WERI-Rb-1 (cell line): ENCODE results near the gene SOCS7.

ENCODE experiments used
- DNase-seq: peaks from one replicate; pipeline ENCODE4 v3.0.0-alpha.2; 2020
- H3K27ac ChIP-seq: fragments of 250-450 bp; sonication (Bioruptor Pico); 2 replicates; pipeline ENCODE4 v1.5.1; 2020; ENCODE audit warnings: mild to moderate bottlenecking, moderate library complexity
- H3K27me3 ChIP-seq: fragments of 250-450 bp; sonication (Bioruptor Pico); 2 replicates; pipeline ENCODE4 v1.5.1; 2021; ENCODE audit warnings: mild to moderate bottlenecking, low read depth, moderate library complexity; ENCODE audit not compliant: insufficient read depth, severe bottlenecking
- H3K36me3 ChIP-seq: fragments of 250-450 bp; sonication (Bioruptor Pico); 2 replicates; pipeline ENCODE4 v1.5.1; 2020; ENCODE audit warnings: mild to moderate bottlenecking, moderate library complexity
- H3K4me3 ChIP-seq: 2 replicates; pipeline ENCODE4 v1.5.1; 2011; ENCODE audit warnings: low read depth, mild to moderate bottlenecking, control low read depth, low read length
- H3K9me3 ChIP-seq: fragments of 250-450 bp; sonication (Bioruptor Pico); 2 replicates; pipeline ENCODE4 v1.5.1; 2021; ENCODE audit warnings: mild to moderate bottlenecking, moderate library complexity; ENCODE audit not compliant: severe bottlenecking
- TF ChIP-seq, protein P1 (sequence below): IDR thresholded peaks from 2 replicates; pipeline ENCODE4 v1.5.1; 2011; ENCODE audit warnings: low read depth, mild to moderate bottlenecking, control low read depth, inconsistent platforms, low read length

The SOCS7 gene

DNA sequence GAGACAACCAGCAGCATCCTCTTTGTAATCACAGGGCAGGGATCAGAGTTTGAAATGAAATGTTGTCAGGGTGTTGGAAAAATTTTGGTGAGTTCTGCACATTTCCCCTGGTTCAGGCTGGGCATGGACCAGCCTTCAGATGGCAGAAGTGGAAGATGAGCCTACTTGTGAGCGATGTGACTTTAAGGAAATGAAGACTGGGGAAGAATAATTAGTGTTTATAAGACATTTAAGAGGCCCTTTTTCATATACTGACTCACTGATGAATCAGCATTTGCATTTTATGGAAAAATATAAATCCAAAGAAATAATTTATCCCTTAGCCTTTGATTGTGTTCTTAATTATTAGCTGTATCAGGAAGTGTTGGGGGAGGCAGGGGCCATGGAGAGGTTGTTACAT lies 28.7 kb upstream of the SOCS7 start:
- no peaks in the 10 kb centered on the region for H3K9me3 ChIP-seq
- H3K27ac ChIP-seq = no peak overlapping the region
- TF ChIP-seq, protein P1, sequence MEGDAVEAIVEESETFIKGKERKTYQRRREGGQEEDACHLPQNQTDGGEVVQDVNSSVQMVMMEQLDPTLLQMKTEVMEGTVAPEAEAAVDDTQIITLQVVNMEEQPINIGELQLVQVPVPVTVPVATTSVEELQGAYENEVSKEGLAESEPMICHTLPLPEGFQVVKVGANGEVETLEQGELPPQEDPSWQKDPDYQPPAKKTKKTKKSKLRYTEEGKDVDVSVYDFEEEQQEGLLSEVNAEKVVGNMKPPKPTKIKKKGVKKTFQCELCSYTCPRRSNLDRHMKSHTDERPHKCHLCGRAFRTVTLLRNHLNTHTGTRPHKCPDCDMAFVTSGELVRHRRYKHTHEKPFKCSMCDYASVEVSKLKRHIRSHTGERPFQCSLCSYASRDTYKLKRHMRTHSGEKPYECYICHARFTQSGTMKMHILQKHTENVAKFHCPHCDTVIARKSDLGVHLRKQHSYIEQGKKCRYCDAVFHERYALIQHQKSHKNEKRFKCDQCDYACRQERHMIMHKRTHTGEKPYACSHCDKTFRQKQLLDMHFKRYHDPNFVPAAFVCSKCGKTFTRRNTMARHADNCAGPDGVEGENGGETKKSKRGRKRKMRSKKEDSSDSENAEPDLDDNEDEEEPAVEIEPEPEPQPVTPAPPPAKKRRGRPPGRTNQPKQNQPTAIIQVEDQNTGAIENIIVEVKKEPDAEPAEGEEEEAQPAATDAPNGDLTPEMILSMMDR = no peak
- H3K27me3 ChIP-seq = no peaks in the 10 kb centered on the region
- peaks cover 26% of the 10 kb centered on the region for H3K36me3 ChIP-seq
- no peak overlapping the region for H3K4me3 ChIP-seq
- DNase-seq = no peak

DNA sequence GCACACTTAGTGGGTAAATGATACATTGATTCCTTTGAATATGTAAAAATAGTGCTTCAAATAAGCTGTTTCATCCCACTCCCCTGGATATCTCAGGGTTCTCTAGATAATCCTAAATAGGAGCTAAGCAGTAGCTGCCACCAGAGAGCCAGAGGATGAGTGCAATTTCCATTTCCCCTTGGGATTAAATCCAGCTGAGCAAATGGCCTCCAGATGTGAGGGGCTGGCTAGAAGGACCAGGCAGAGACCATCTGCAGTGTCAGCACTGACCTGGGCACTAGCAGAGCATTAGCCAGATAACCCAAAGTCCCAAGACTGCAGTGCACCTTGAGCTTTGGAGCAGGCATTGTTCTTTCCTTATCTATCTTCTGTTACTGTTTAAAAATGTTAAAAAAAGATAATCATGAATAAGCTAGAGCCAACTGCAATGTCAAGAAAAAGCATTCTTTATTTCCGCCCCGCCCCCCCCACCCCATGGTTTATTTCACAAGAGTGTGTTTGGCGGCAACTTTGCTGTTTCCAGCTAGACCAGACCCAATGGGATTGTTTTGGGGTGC lies 27.4 kb upstream of the SOCS7 start:
- Histone ChIP-seq H3K36me3 (peaks cover 24% of the 10 kb centered on the region), H3K27ac (no peak overlapping the region), H3K27me3 (no peaks in the 10 kb centered on the region), H3K4me3 (no peak overlapping the region), H3K9me3 (no peaks in the 10 kb centered on the region)
- no peak for DNase-seq
- TF ChIP-seq, protein P1 = no peak

DNA sequence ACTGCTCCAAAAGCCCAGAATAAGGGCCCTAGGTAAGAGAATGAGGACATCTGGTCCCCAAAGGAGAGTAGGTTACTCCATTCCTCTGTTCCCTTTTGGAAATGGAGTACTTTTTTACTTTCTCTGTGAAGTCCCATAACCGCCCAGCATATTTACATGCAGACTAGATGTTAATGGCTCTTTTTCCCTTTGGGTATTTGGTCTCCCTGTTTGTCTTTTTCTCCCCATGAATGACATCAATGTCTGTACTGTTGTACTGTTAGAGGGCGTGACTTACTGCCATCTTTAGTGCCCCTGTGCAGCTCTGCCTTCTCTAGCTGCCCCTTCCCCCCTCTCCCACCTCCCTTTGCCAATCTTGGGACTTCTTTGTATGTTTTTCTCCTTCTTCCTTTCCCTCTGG lies 26.9 kb upstream of the SOCS7 start:
- Histone ChIP-seq H3K9me3 (no peaks in the 10 kb centered on the region), H3K27ac (no peak overlapping the region), H3K4me3 (no peak overlapping the region), H3K36me3 (peaks cover 20% of the 10 kb centered on the region), H3K27me3 (no peaks in the 10 kb centered on the region)
- no peak for DNase-seq
- TF ChIP-seq, protein P1 = no peak

DNA sequence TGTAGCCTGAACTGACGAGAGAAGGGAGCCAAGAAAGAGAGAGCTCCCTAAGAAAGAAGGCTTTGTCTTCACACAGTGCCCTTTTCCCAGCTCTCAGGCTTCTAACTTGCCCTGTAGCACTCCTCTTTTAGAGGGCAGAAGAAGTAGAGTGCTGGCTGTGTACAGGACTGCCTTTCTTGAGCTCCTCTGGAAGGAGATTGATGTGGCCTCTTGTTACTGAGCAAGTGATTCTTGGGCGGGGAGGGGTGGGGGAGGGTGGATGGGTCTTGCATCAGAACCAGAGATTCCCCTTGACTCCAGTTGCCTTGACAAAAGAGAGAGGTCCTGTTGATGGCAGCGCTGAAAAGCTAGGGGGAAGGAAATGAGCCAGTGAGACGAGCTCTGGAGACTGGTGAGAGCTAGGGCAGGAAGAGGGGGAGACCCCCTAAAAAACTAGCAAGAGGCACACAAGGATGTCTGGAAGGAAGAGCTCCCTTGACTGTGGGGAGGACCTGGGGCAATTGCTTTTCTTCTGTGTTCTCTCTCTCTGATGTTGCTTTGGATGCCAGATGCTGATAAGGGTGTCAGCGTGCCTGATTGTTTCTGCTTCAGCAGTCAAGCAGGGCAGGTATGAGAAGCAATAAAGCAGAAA lies 26.3 kb upstream of the SOCS7 start:
- Histone ChIP-seq H3K9me3 (no peaks in the 10 kb centered on the region), H3K4me3 (no peak overlapping the region), H3K27ac (no peak overlapping the region), H3K27me3 (no peaks in the 10 kb centered on the region), H3K36me3 (peaks cover 20% of the 10 kb centered on the region)
- TF ChIP-seq, protein P1 = no peak
- no peak for DNase-seq

DNA sequence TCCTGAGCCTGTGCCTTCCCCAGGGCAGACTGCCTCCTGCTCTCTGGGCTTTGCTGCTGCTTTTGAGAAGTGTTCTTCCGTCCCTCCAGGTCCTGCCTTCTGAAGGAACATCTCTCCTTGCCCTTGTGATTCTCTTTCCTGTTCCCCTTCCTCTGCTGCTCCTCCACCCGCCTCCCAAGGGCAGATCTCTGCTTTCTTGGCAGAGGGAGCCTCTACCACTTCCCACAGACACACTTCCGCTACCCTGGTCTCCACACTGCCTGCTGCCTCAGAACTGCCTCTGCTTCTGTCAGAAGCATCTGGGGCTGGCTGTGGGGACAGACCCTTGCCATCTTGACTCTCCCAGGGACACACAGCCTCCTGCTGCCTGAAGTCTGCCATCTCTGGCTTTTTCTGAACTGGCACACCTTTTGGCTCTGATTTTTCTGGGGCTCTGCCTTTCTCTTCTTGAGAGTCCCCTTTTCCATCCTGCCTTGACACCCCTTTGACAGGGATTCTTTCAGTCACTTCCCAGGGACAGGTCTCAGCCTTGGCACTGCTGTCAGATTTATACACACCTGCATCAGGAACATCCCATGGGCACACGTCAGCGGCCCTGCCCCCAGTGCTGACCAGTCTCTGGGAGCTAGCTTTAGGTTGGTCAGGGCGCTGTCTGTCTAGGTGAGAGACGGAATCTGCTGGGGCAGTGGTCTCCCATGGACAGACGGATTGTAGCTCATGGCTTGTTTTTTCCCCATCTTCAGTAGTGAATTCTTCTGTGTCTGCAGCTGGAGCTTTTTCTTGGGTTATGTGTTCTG lies 24.4 kb upstream of the SOCS7 start:
- no peak for DNase-seq
- no peaks in the 10 kb centered on the region for H3K27me3 ChIP-seq
- H3K9me3 ChIP-seq = no peaks in the 10 kb centered on the region
- H3K36me3 ChIP-seq = peaks cover 15% of the 10 kb centered on the region
- H3K4me3 ChIP-seq = no peak overlapping the region
- TF ChIP-seq, protein P1 = no peak
- no peak overlapping the region for H3K27ac ChIP-seq
